ENCODE data around the gene MRPL14.

Gene MRPL14

GRCh38 chr6:44066394-44067172 is 60.7 kb downstream of the MRPL14 start:
- no peak for DNase-seq (ENCODE audit: low read depth, low spot score)

- DNase-seq (ENCODE audit: low read depth, low spot score) = no peak
These were observed 61.7 kb downstream of the MRPL14 start for GRCh38 chr6:44065443-44066140.

- no peak for DNase-seq (ENCODE audit: low read depth, low spot score)
These were observed 62.3 kb downstream of the MRPL14 start for GRCh38 chr6:44064948-44065272.

GRCh38 chr6:44064089-44064947 is 62.9 kb downstream of the MRPL14 start:
- DNase-seq (ENCODE audit: low read depth, low spot score) = no peak

- no peak for DNase-seq (ENCODE audit: low read depth, low spot score)
These were observed 63.6 kb downstream of the MRPL14 start for GRCh38 chr6:44063561-44064059.

All from activated naive CD8-positive, alpha-beta T cell treated with anti-CD3 and anti-CD28 coated beads, Interleukin-2, amount 50 U/mL, for 16 hours (primary cell).